Activated CD4-positive, alpha-beta memory T cell treated with anti-CD3 and anti-CD28 coated beads, Interleukin-2, amount 10 ng/mL, durations not matched to agents 7 days and 5 days (primary cell): ENCODE results near the gene SEL1L2. TPM values are rescaled to one million over a fixed set of nuclear protein-coding genes. Genes with fewer than 3 reads are reported as not detected.
"Not testable (repeated sequence)": the region's sequence is repeated elsewhere in the genome, so short reads cannot be mapped to it uniquely, and the experiment has no call there.

ENCODE experiments used
- CTCF ChIA-PET: fragments of 350-600 bp; sonication (Branson Sonifier 250); formaldehyde crosslinking; loops from one replicate; lab custom pipeline; 2021; ENCODE audit warnings: antibody characterized with exemption, inconsistent platforms; lab: Charles Lee
- POLR2A ChIA-PET: fragments of 350-600 bp; sonication (Branson Sonifier 250); formaldehyde crosslinking; loops from one replicate; lab custom pipeline; 2021; ENCODE audit warnings: antibody characterized with exemption; lab: Charles Lee
- DNase-seq: peaks from one replicate; pipeline ENCODE4 v3.0.0-alpha.2; 2020
- H3K27ac Mint-ChIP-seq: one replicate; pipeline ENCODE4 v1.8.0; 2021; ENCODE audit warnings: mild to moderate bottlenecking, mixed read lengths
- H3K27me3 Mint-ChIP-seq: one replicate; pipeline ENCODE4 v1.8.0; 2021; ENCODE audit warnings: mixed read lengths
- H3K36me3 Mint-ChIP-seq: one replicate; pipeline ENCODE4 v1.8.0; 2021; ENCODE audit warnings: low read depth, mixed read lengths
- H3K4me1 Mint-ChIP-seq: one replicate; pipeline ENCODE4 v1.8.0; 2021; ENCODE audit warnings: mixed read lengths
- H3K4me3 Mint-ChIP-seq: one replicate; pipeline ENCODE4 v1.8.0; 2021; ENCODE audit warnings: mild to moderate bottlenecking, mixed read lengths
- H3K9me3 Mint-ChIP-seq: one replicate; pipeline ENCODE4 v1.8.0; 2021; ENCODE audit warnings: mixed read lengths
- total RNA-seq, 2 experiments: library from RNA; stranded (reverse); gene quantifications; one replicate each; pipeline ENCODE4 v1.2.3, GENCODE V29; 2021

The SEL1L2 gene, protein sequence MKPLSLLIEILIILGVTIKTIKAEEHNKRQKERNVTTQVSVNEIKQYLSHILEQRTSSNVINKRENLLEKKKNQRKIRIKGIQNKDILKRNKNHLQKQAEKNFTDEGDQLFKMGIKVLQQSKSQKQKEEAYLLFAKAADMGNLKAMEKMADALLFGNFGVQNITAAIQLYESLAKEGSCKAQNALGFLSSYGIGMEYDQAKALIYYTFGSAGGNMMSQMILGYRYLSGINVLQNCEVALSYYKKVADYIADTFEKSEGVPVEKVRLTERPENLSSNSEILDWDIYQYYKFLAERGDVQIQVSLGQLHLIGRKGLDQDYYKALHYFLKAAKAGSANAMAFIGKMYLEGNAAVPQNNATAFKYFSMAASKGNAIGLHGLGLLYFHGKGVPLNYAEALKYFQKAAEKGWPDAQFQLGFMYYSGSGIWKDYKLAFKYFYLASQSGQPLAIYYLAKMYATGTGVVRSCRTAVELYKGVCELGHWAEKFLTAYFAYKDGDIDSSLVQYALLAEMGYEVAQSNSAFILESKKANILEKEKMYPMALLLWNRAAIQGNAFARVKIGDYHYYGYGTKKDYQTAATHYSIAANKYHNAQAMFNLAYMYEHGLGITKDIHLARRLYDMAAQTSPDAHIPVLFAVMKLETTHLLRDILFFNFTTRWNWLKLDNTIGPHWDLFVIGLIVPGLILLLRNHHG
- not detected for total RNA-seq

DNA sequence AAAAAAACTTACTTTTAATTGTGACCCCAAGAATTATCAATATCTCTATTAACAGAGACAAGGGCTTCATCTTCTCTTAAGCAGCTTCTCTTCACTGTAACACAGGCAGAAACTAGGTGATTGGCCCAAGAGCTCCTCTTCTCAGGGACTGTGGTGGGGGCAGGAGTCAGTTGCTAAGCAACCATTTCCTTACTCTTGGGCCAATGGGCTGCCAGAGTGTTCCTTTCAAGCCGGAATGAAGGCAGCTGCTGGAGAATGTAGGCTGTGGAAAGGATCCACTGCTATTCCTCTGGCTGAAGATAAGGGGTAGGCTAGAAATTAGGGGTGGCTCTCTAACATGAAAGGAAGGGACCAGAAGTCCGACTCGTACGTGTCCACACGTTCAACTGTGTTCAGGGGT is at the start of gene SEL1L2:
Gene SEL1L2 (minus strand): TSS at position 150 of the 400 bp plus-strand sequence. CDS start 80 bp downstream, at position 70.
- no peak for DNase-seq
- H3K4me3 Mint-ChIP-seq = no peak within 1 kb of the TSS
- CTCF ChIA-PET = no interaction called here
- H3K27ac Mint-ChIP-seq = no peak within 1 kb of the TSS
- peaks cover 8% of the 10 kb centered on the region for H3K9me3 Mint-ChIP-seq
- no peaks in the 10 kb centered on the region for H3K36me3 Mint-ChIP-seq
- no peaks in the 10 kb centered on the region for H3K27me3 Mint-ChIP-seq
- H3K4me1 Mint-ChIP-seq = no peaks in the 10 kb centered on the region
- POLR2A ChIA-PET = no interaction called here

DNA sequence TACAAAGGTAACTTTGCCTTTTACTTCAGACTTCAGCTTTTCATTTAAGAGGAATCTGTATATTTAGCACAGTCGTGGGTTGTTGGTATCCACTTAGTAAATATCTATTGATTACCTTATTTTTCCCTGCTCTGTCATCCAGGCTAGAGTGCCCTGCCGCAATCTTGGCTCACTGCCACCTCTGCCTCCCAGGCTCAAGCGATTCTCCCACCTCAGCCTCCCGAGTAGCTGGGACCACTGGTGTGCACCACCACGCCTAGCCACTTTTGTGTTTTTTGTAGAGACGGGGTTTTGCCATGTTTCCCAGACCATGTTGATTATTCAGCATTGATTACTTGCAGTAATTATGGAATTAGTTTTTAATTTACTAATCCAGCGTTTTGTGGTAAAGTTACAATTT is 46.2 kb upstream of the SEL1L2 start:
- Mint-ChIP-seq H3K27ac (no peak overlapping the region), H3K4me1 (no peaks in the 10 kb centered on the region), H3K36me3 (no peaks in the 10 kb centered on the region), H3K27me3 (no peaks in the 10 kb centered on the region), H3K9me3 (no peaks in the 10 kb centered on the region), H3K4me3 (no peak overlapping the region)
- POLR2A ChIA-PET = no interaction called here
- no peak for DNase-seq
- CTCF ChIA-PET = no interaction called here

DNA sequence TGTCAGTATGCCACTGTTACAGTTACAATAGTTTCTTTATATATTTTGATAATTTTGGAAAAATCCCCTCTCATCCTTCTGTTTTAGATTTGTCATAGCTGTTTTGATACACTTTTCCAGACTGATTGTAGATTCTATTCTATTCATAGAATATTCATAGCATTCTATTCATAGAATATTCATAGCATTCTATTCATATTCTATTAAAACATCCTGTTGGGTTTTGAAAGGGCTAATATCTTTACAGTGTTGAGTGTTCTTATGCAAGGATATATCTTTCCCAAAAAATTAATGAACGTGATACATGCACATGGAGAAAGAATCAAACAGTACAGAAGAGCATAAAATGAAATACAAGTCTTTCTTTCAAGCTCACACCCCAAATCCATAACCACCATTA is 42.9 kb upstream of the SEL1L2 start:
- no peak overlapping the region for H3K4me3 Mint-ChIP-seq
- no peak for DNase-seq
- H3K9me3 Mint-ChIP-seq = no peaks in the 10 kb centered on the region
- H3K36me3 Mint-ChIP-seq = no peaks in the 10 kb centered on the region
- no peaks in the 10 kb centered on the region for H3K4me1 Mint-ChIP-seq
- no peaks in the 10 kb centered on the region for H3K27me3 Mint-ChIP-seq
- ChIA-PET CTCF (no interaction called here), POLR2A (no interaction called here)
- H3K27ac Mint-ChIP-seq = no peak overlapping the region

DNA sequence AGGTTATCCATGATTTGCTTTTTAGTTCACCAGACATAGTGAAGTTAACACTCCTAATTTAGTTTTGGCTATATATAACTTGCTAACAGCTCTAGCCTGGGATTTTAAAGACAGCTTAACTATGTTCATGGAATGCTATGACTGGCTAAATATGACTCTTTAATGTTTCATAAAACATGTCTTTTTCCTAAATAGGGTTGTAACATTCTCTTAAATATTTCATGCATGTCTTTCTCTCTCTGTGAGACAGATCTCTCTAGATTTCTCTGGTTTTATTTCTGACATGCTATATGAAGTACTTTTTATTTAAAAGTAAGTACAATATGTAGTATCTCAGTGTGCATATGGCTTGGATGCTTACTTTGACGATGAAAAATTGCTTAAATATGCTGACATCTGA is 40.6 kb upstream of the SEL1L2 start:
- no peak overlapping the region for H3K27ac Mint-ChIP-seq
- H3K4me1 Mint-ChIP-seq = no peaks in the 10 kb centered on the region
- no peak overlapping the region for H3K4me3 Mint-ChIP-seq
- POLR2A ChIA-PET = no interaction called here
- no peaks in the 10 kb centered on the region for H3K27me3 Mint-ChIP-seq
- no peak for DNase-seq
- CTCF ChIA-PET = interaction anchor here (1.1 kb wide), 1 partner anchor 16 kb away, joined by 3 read pairs; no protein-coding TSS in a partner anchor
- peaks cover 2% of the 10 kb centered on the region for H3K9me3 Mint-ChIP-seq
- H3K36me3 Mint-ChIP-seq = no peaks in the 10 kb centered on the region

DNA sequence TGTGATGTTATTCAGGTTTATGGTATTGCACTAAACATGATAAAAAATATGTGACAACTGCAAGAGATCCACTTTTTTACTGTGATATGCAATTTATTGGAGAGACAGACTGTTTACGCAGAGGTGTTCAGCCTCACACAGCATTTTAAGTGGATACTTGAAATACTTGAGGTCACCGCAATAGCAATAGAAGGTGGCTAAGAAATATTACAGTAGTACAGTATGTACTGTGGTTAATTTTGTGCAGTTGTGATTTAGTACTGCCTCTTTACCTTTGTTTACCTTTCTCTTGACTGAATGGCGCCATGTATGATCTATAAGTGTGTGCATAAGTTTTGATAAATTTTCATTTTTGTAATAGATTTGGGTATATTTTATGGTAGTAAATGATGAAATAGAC is 22.3 kb upstream of the SEL1L2 start:
- Mint-ChIP-seq H3K4me1 (no peaks in the 10 kb centered on the region), H3K27ac (no peak overlapping the region), H3K4me3 (no peak overlapping the region), H3K36me3 (no peaks in the 10 kb centered on the region), H3K9me3 (peaks cover 8% of the 10 kb centered on the region), H3K27me3 (no peaks in the 10 kb centered on the region)
- DNase-seq = no peak
- ChIA-PET POLR2A (no interaction called here), CTCF (no interaction called here)

DNA sequence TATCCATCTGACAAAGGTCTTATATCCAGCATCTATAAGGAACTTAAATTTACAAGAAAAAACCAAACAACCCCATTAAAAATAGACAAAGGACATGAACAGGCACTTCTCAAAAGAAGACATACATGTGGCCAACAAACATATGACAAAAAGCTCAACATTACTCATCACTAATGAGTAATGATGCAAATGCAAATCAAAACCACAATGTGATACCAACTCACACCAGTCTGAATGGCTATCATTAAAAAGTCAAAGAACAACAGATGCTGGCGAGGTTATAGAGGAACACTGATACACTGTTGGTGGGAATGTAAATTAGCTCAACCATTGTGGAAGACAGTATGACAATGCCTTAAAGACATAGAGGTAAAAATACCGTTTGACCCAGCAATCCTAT is 18.8 kb upstream of the SEL1L2 start:
- Mint-ChIP-seq H3K9me3 (peaks cover 3% of the 10 kb centered on the region), H3K27me3 (no peaks in the 10 kb centered on the region), H3K4me3 (no peak overlapping the region), H3K4me1 (no peaks in the 10 kb centered on the region), H3K27ac (no peak overlapping the region), H3K36me3 (no peaks in the 10 kb centered on the region)
- ChIA-PET CTCF (no interaction called here), POLR2A (no interaction called here)
- DNase-seq = no peak

DNA sequence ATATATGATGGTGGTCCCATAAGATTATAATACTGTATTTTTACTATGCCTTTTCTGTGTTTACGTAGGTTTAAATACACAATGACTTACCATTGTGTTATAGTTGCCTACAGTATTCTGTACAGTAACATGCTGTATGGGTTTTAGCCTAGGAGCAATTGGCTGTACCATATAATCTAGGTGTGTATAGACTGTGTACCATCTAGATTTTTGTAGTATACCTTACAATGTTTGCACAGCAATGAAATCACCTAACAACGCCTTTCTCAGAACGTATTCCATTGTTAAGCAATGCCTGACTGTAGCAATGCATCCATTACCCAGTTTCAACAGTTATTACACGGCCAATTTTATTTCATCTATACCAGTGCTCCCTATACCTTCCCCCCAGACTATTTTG is 15.6 kb upstream of the SEL1L2 start:
- H3K27ac Mint-ChIP-seq = no peak overlapping the region
- no peaks in the 10 kb centered on the region for H3K27me3 Mint-ChIP-seq
- H3K4me3 Mint-ChIP-seq = no peak overlapping the region
- CTCF ChIA-PET = no interaction called here
- POLR2A ChIA-PET = no interaction called here
- no peaks in the 10 kb centered on the region for H3K36me3 Mint-ChIP-seq
- H3K4me1 Mint-ChIP-seq = no peaks in the 10 kb centered on the region
- no peak for DNase-seq
- H3K9me3 Mint-ChIP-seq = peaks cover 3% of the 10 kb centered on the region

DNA sequence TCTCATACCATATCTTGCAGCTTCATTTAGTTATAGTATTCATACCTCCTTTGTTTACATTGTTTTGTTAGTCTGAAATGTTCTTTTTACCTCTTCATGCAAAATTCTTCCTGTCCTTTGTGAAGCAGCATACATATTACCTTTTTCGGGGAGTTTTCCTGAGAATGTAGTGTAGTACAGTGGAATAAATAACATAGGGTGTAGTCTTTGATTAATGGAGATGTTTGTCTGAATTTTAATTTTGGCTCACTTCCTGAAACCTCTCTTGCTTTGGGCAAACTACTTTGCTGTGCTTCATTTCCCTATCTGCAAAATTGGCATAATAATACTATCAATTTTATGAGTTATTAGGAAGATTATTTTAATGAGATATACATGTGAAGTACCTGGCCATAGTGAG is 10.5 kb upstream of the SEL1L2 start:
- peaks cover 2% of the 10 kb centered on the region for H3K4me1 Mint-ChIP-seq
- POLR2A ChIA-PET = no interaction called here
- CTCF ChIA-PET = no interaction called here
- no peaks in the 10 kb centered on the region for H3K9me3 Mint-ChIP-seq
- H3K27ac Mint-ChIP-seq = no peak overlapping the region
- H3K27me3 Mint-ChIP-seq = peaks cover 6% of the 10 kb centered on the region
- H3K4me3 Mint-ChIP-seq = no peak overlapping the region
- no peak for DNase-seq
- no peaks in the 10 kb centered on the region for H3K36me3 Mint-ChIP-seq

DNA sequence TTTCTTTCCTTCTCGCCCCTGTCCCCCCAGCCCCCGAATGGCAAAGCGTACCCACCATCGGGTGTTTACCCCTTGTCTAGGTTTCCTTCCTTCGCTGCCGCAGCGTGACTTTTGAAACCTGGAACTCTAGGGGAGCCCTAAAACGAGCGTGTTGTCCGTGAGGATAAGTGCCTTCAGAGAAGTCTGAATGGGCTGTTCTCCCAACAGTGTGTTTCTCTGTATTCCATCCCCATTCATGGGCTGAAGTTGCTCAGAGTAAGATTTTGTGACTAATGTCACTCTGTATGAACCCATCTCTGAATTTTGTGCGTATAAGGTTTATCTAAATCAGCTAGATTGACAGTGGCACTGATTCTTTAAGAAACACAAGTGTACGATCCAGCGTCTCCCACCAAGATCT is 5.9 kb upstream of the SEL1L2 start:
- H3K27ac Mint-ChIP-seq = no peak overlapping the region
- H3K4me3 Mint-ChIP-seq = no peak overlapping the region
- H3K27me3 Mint-ChIP-seq = peaks cover 6% of the 10 kb centered on the region
- ChIA-PET POLR2A (no interaction called here), CTCF (interaction anchor here (0.6 kb wide), 1 partner anchor 410 kb away, joined by 5 read pairs; no protein-coding TSS in a partner anchor)
- peaks cover 2% of the 10 kb centered on the region for H3K4me1 Mint-ChIP-seq
- H3K9me3 Mint-ChIP-seq = peaks cover 8% of the 10 kb centered on the region
- no peak for DNase-seq
- no peaks in the 10 kb centered on the region for H3K36me3 Mint-ChIP-seq

DNA sequence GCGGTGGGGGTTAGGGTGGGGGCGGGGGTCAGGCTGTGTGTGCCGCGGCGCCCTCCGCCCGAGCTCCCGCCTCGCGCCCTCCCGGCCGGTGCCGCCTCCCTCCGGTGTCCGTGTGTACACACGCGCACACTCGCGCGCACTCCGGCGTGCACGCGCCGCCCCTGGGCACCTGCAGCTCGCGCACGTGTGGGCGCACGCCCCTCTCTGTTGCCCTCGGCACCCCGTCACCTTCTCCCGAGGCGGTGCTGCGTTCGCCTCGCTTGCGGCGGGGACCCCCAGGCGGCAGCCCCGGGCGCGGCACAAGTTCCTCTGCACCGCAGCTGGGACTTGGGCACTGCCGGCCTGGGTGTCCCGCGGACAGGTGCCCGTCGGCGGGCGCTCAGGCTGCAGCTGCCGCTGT is 5.4 kb upstream of the SEL1L2 start:
- CTCF ChIA-PET = interaction anchor here (0.6 kb wide), 1 partner anchor 410 kb away, joined by 5 read pairs; no protein-coding TSS in a partner anchor
- Mint-ChIP-seq H3K36me3 (no peaks in the 10 kb centered on the region), H3K4me3 (no peak overlapping the region), H3K4me1 (peaks cover 2% of the 10 kb centered on the region), H3K27me3 (peaks cover 6% of the 10 kb centered on the region), H3K27ac (no peak overlapping the region), H3K9me3 (peaks cover 8% of the 10 kb centered on the region)
- no peak for DNase-seq
- POLR2A ChIA-PET = no interaction called here

DNA sequence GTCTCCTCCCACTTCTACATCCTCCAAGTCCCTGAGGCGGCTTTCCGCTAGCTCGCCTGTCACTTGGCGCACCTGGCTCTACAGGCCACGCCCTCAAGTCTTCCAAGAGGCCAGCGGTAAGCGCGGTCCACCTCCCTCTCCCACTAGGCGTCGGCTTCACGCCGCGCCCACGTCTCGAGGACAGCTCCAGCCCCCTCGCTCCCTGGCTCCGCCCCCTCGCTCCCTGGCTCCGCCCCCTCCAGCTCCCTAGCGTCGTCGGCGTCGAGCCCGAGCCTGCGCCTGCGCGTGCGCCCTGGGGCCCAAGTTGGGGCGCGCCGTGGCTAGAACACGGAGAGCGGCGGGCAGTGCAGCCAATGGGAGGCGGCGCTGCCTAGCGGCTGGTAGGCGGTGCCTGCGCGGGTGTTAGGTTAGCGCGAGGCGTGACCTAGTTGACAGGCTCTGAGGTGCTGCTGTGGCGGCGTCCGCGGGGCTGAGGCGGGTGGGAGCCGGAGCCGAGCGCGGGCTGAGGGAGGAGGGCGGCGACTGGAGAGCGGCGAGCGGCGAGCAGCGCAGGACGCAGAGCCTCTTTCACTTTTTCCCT is 4.8 kb upstream of the SEL1L2 start, which contains the start of gene MACROD2:
Gene MACROD2 (plus strand): TSS at position 431 of the 580 bp plus-strand sequence.
- peaks cover 2% of the 10 kb centered on the region for H3K4me1 Mint-ChIP-seq
- ChIA-PET POLR2A (no interaction called here), CTCF (no interaction called here)
- DNase-seq = no peak
- no peak within 1 kb of the TSS for H3K27ac Mint-ChIP-seq
- H3K9me3 Mint-ChIP-seq = peaks cover 8% of the 10 kb centered on the region
- no peak within 1 kb of the TSS for H3K4me3 Mint-ChIP-seq
- peaks cover 6% of the 10 kb centered on the region for H3K27me3 Mint-ChIP-seq
- no peaks in the 10 kb centered on the region for H3K36me3 Mint-ChIP-seq

DNA sequence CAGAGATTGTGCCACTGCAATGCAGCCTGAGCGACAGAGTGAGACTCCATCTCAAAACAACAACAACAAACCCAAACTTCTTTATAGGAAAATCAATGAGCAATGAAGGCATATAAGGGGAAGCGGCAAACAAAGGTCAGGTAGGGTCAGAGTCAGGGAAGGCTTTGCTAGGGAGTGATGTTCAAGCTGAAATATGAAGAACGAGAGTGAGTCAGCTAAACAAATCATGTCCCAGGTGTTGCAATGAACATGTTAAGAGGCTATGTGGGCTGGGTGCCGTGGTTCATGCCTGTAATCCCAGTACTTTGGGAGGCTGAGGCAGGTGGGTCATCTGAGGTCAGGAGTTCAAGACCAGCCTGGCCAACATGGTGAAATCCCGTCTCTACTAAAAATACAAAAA is 1.5 kb upstream of the SEL1L2 start:
- H3K27me3 Mint-ChIP-seq, H3K9me3 Mint-ChIP-seq, H3K4me3 Mint-ChIP-seq, H3K4me1 Mint-ChIP-seq, DNase-seq, POLR2A ChIA-PET, H3K27ac Mint-ChIP-seq, H3K36me3 Mint-ChIP-seq, CTCF ChIA-PET: not testable (repeated sequence)

DNA sequence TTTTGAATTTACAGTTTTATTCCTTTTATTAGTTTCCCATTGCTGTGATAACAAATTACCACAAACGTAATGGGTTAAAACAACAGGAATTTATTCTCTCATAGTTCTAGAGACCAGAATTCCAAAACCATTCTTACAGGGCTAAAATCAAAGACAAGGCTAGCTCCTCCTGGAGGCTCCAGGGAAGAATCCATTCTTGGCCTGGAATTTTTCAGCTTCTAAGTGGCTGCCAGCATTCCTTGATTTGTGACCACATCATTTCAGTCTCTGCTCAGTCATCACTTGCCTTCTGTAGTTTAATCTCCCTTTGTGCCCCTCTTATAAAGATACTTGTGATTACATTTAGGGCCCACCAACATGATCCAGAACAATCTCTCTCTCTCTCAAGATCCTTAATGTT is 897 bp upstream of the SEL1L2 start:
- Mint-ChIP-seq H3K27me3 (peaks cover 3% of the 10 kb centered on the region), H3K27ac (no peak overlapping the region), H3K9me3 (peaks cover 8% of the 10 kb centered on the region), H3K4me3 (no peak overlapping the region), H3K36me3 (no peaks in the 10 kb centered on the region), H3K4me1 (peaks cover 2% of the 10 kb centered on the region)
- ChIA-PET POLR2A (no interaction called here), CTCF (no interaction called here)
- no peak for DNase-seq
